T-cell (primary cell): ENCODE results near the gene SMOC1. TPM values are rescaled to one million over a fixed set of nuclear protein-coding genes. Genes with fewer than 3 reads are reported as not detected.
A peak's percentile ranks its signal among the peaks of the same experiment; 100 is the strongest.

Experiments used
- ATAC-seq, 4 experiments: fragments of 200-7000 bp in 3 of 4; fragments of 150-1000 bp in 1 of 4; cut with Tn5 transposase; replicated peaks in 1 of 4; 1 replicate in 3 of 4; 2 replicates in 1 of 4; pipeline ENCODE4 v1.10.0; 2021; ENCODE audit warnings: moderate library complexity in 3 of 4, mild to moderate bottlenecking in 2 of 4, moderate number of reproducible peaks in 1 of 4
- CTCF ChIA-PET, 2 donors: fragments of 300-600 bp; sonication (Branson Sonifier 250); formaldehyde crosslinking; loops; one replicate each; lab custom pipeline; 2022; ENCODE audit warnings: antibody characterized with exemption in 2 of 2; lab: Charles Lee
- POLR2A ChIA-PET, 2 donors: fragments of 300-600 bp; sonication (Branson Sonifier 250); formaldehyde crosslinking; loops; one replicate each; lab custom pipeline; 2022; ENCODE audit warnings: antibody characterized with exemption in 2 of 2; lab: Charles Lee
- DNase-seq, 35 experiments: peaks; one replicate each; pipeline versions ENCODE4 v3.0.0 to v3.0.0-alpha.2; 2013 to 2023
- H3K27ac ChIP-seq: one replicate; pipeline ENCODE4 v1.5.1; 2013; ENCODE audit warnings: low read length
- H3K27me3 ChIP-seq, 2 experiments: replicated peaks in 1 of 2; 1 replicate in 1 of 2; 2 replicates in 1 of 2; pipeline versions ENCODE4 v1.6.1 to v1.7.0; 2013; ENCODE audit warnings: low read length in 1 of 2, mixed read lengths in 1 of 2; ENCODE audit not compliant: control insufficient read depth in 2 of 2, insufficient read depth in 2 of 2; ENCODE audit errors: extremely low read depth in 1 of 2
- H3K36me3 ChIP-seq, 2 donors: 1 replicate in 1 of 2; 2 replicates in 1 of 2; pipeline versions ENCODE4 v1.6.1 to v1.7.0; 2013; ENCODE audit warnings: low read length in 1 of 2; ENCODE audit not compliant: control insufficient read depth in 2 of 2, insufficient read depth in 1 of 2; ENCODE audit errors: extremely low read depth in 1 of 2
- H3K4me1 ChIP-seq, 2 experiments: 1 replicate in 1 of 2; 2 replicates in 1 of 2; pipeline versions ENCODE4 v1.6.1 to v1.7.0; 2013; ENCODE audit warnings: low read length in 2 of 2, mixed read lengths in 1 of 2; ENCODE audit not compliant: insufficient read depth in 2 of 2, control insufficient read depth in 1 of 2; ENCODE audit errors: extremely low read depth in 1 of 2
- H3K4me3 ChIP-seq, 2 donors: 1 replicate in 1 of 2; 2 replicates in 1 of 2; pipeline versions ENCODE4 v1.5.1 to v1.7.0; 2013; ENCODE audit warnings: mild to moderate bottlenecking in 2 of 2, low read length in 1 of 2, moderate library complexity in 1 of 2; ENCODE audit not compliant: control insufficient read depth in 1 of 2; ENCODE audit errors: extremely low read depth in 1 of 2
- H3K9me3 ChIP-seq: 2 replicates; pipeline ENCODE4 v1.7.0; 2013
- H3K27ac Mint-ChIP-seq, 2 donors: one replicate each; pipeline ENCODE4 v1.8.0; 2020 to 2021; ENCODE audit warnings: mild to moderate bottlenecking in 2 of 2, mixed read lengths in 2 of 2
- H3K27me3 Mint-ChIP-seq, 2 donors: one replicate each; pipeline ENCODE4 v1.8.0; 2021 to 2022; ENCODE audit warnings: mixed read lengths in 2 of 2
- H3K36me3 Mint-ChIP-seq: one replicate; pipeline ENCODE4 v1.8.0; 2021; ENCODE audit warnings: mixed read lengths
- H3K4me1 Mint-ChIP-seq, 3 donors: one replicate each; pipeline ENCODE4 v1.8.0; 2020 to 2022; ENCODE audit warnings: mixed read lengths in 3 of 3, mild to moderate bottlenecking in 1 of 3
- H3K4me3 Mint-ChIP-seq, 3 donors: one replicate each; pipeline ENCODE4 v1.8.0; 2020 to 2022; ENCODE audit warnings: mild to moderate bottlenecking in 3 of 3, mixed read lengths in 3 of 3, moderate library complexity in 3 of 3
- H3K9me3 Mint-ChIP-seq, 3 donors: one replicate each; pipeline ENCODE4 v1.8.0; 2020 to 2022; ENCODE audit warnings: mixed read lengths in 3 of 3
- WGBS: methylation state at CpG from one replicate; pipeline ENCODE4 v1.1.5; 2013; ENCODE audit warnings: missing lambda C conversion rate; ENCODE audit not compliant: insufficient coverage; 5-methylcytosine and 5-hydroxymethylcytosine counted together
- total RNA-seq, 35 experiments: library from RNA in 6 of 35; stranded (reverse) in 6 of 35; fragments of 120-200 nt in 1 of 35; gene quantifications; one replicate each; pipeline versions ENCODE4 v1.2.1 to v1.2.4 and lab custom pipeline; 2013 to 2026

The SMOC1 gene
- total RNA-seq, 5 donors from 2014 or later (not counting 1 experiment from before 2014, with no cell fraction given): not detected

GRCh38 chr14:70064136-70064865 lies 185.1 kb downstream of the SMOC1 start:
- H3K4me3 ChIP-seq: no peak overlapping the region
- no peaks in the 10 kb centered on the region for H3K4me1 ChIP-seq
- no peaks in the 10 kb centered on the region for H3K4me1 Mint-ChIP-seq
- no peaks in the 10 kb centered on the region for H3K9me3 ChIP-seq
- DNase-seq (no peak), ATAC-seq (no peak)
- WGBS: no CpG with 5 or more reads among the region's 11 CpGs
- peaks cover 20 to 25% of the 10 kb centered on the region in 2 donors for H3K27me3 Mint-ChIP-seq
- peaks cover 0 to 2% of the 10 kb centered on the region in 2 experiments for H3K27me3 ChIP-seq
- H3K27ac ChIP-seq: no peak overlapping the region
- no peaks in the 10 kb centered on the region for H3K36me3 ChIP-seq
- no peaks in the 10 kb centered on the region for H3K36me3 Mint-ChIP-seq
- peaks cover 0 to 5% (median 0%) of the 10 kb centered on the region in 3 donors for H3K9me3 Mint-ChIP-seq
- POLR2A ChIA-PET: no interaction called here
- no peak overlapping the region for H3K4me3 Mint-ChIP-seq
- no peak overlapping the region for H3K27ac Mint-ChIP-seq
- CTCF ChIA-PET: interaction anchor here in 1 of 2 donors (0.6 kb wide), 1 partner anchor 22 kb away, joined by 3 read pairs; no protein-coding TSS in a partner anchor

GRCh38 chr14:70067810-70068209 lies 188.6 kb downstream of the SMOC1 start:
- no peaks in the 10 kb centered on the region for H3K36me3 ChIP-seq
- no peaks in the 10 kb centered on the region for H3K4me1 ChIP-seq
- ATAC-seq: no peak
- Mint-ChIP-seq H3K27ac (no peak overlapping the region), H3K9me3 (no peaks in the 10 kb centered on the region), H3K4me3 (no peak overlapping the region), H3K27me3 (peaks cover 14 to 27% of the 10 kb centered on the region in 2 donors), H3K36me3 (no peaks in the 10 kb centered on the region), H3K4me1 (no peaks in the 10 kb centered on the region)
- no peak for DNase-seq
- ChIA-PET POLR2A (no interaction called here), CTCF (no interaction called here)
- peaks cover 0 to 2% of the 10 kb centered on the region in 2 experiments for H3K27me3 ChIP-seq
- WGBS: 86% methylated on average over 3 of the region's 5 CpGs
- H3K27ac ChIP-seq: no peak overlapping the region
- no peaks in the 10 kb centered on the region for H3K9me3 ChIP-seq
- no peak overlapping the region for H3K4me3 ChIP-seq

- Histone ChIP-seq H3K27me3 (no peaks in the 10 kb centered on the region), H3K4me3 (no peak overlapping the region), H3K9me3 (no peaks in the 10 kb centered on the region), H3K27ac (no peak overlapping the region), H3K36me3 (no peaks in the 10 kb centered on the region), H3K4me1 (no peaks in the 10 kb centered on the region)
- no peak for DNase-seq
- ChIA-PET CTCF (no interaction called here), POLR2A (no interaction called here)
- no peak overlapping the region for H3K4me3 Mint-ChIP-seq
- no peak for ATAC-seq
- H3K4me1 Mint-ChIP-seq: no peaks in the 10 kb centered on the region
- H3K36me3 Mint-ChIP-seq: no peaks in the 10 kb centered on the region
- H3K27me3 Mint-ChIP-seq: peaks cover 14 to 26% of the 10 kb centered on the region in 2 donors
- no peak overlapping the region for H3K27ac Mint-ChIP-seq
- no peaks in the 10 kb centered on the region for H3K9me3 Mint-ChIP-seq
- 84% methylated on average over 4 of the region's 5 CpGs for WGBS
Observed at GRCh38 chr14:70069186-70069585, 190.0 kb downstream of the SMOC1 start.

- Mint-ChIP-seq H3K27ac (no peak overlapping the region), H3K36me3 (no peaks in the 10 kb centered on the region), H3K27me3 (peaks cover 19 to 26% of the 10 kb centered on the region in 2 donors), H3K4me3 (no peak overlapping the region), H3K9me3 (no peaks in the 10 kb centered on the region), H3K4me1 (no peaks in the 10 kb centered on the region)
- ATAC-seq (no peak), DNase-seq (peak in 13 of 35 experiments; percentile 1 to 42 (median 10))
- Histone ChIP-seq H3K36me3 (no peaks in the 10 kb centered on the region), H3K4me3 (no peak overlapping the region), H3K27me3 (peaks cover 0 to 4% of the 10 kb centered on the region in 2 experiments), H3K9me3 (no peaks in the 10 kb centered on the region), H3K27ac (no peak overlapping the region), H3K4me1 (no peaks in the 10 kb centered on the region)
- no CpG with 5 or more reads among the region's 3 CpGs for whole genome bisulfite sequencing
- POLR2A ChIA-PET: interaction anchor here in 1 of 2 donors (0.6 kb wide), 1 partner anchor 1084 kb away, joined by 3 read pairs; no protein-coding TSS in a partner anchor
- CTCF ChIA-PET: interaction anchor here in 1 of 2 donors (1.7 kb wide), 1 partner anchor 256 kb away, joined by 7 read pairs; no protein-coding TSS in a partner anchor
Observed at GRCh38 chr14:70073924-70074566, 194.8 kb downstream of the SMOC1 start.

GRCh38 chr14:70077005-70077404 lies 197.8 kb downstream of the SMOC1 start:
- no peaks in the 10 kb centered on the region for H3K4me1 Mint-ChIP-seq
- ChIA-PET CTCF (no interaction called here), POLR2A (no interaction called here)
- H3K4me1 ChIP-seq: no peaks in the 10 kb centered on the region
- H3K9me3 ChIP-seq: no peaks in the 10 kb centered on the region
- peaks cover 26 to 32% of the 10 kb centered on the region in 2 donors for H3K27me3 Mint-ChIP-seq
- no peak overlapping the region for H3K27ac Mint-ChIP-seq
- no peaks in the 10 kb centered on the region for H3K36me3 Mint-ChIP-seq
- peaks cover 0 to 4% of the 10 kb centered on the region in 2 experiments for H3K27me3 ChIP-seq
- DNase-seq (no peak), ATAC-seq (no peak)
- no peaks in the 10 kb centered on the region for H3K9me3 Mint-ChIP-seq
- H3K4me3 Mint-ChIP-seq: no peak overlapping the region
- H3K36me3 ChIP-seq: no peaks in the 10 kb centered on the region
- no peak overlapping the region for H3K4me3 ChIP-seq
- WGBS: no CpG with 5 or more reads among the region's 3 CpGs
- no peak overlapping the region for H3K27ac ChIP-seq

- Mint-ChIP-seq H3K4me1 (no peaks in the 10 kb centered on the region), H3K36me3 (no peaks in the 10 kb centered on the region), H3K4me3 (no peak overlapping the region), H3K27ac (no peak overlapping the region), H3K9me3 (no peaks in the 10 kb centered on the region), H3K27me3 (peaks cover 28 to 37% of the 10 kb centered on the region in 2 donors)
- DNase-seq (no peak), ATAC-seq (no peak)
- H3K4me1 ChIP-seq: no peaks in the 10 kb centered on the region
- H3K27me3 ChIP-seq: peaks cover 0 to 4% of the 10 kb centered on the region in 2 experiments
- H3K36me3 ChIP-seq: no peaks in the 10 kb centered on the region
- ChIA-PET POLR2A (no interaction called here), CTCF (no interaction called here)
- no peak overlapping the region for H3K4me3 ChIP-seq
- WGBS: 17% methylated on average over 1 of the region's 2 CpGs
- no peak overlapping the region for H3K27ac ChIP-seq
- no peaks in the 10 kb centered on the region for H3K9me3 ChIP-seq
Observed at GRCh38 chr14:70077720-70078119, 198.5 kb downstream of the SMOC1 start.
